Occipital lobe (tissue), 2 donors: Measurements from ENCODE around the gene ERCC1. TPM values are rescaled to one million over a fixed set of nuclear protein-coding genes. Genes with fewer than 3 reads are reported as not detected.

Experiments used
- DNase-seq: peaks from one replicate; lab custom pipeline; 2025; lab: John Stamatoyannopoulos, UW
- total RNA-seq: library from RNA; depleted of rRNA; stranded (reverse); fragments of >200 nt; gene quantifications from one replicate; pipeline ENCODE4 v1.2.3, GENCODE V29; 2014

The ERCC1 gene
- 51.2 TPM for total RNA-seq

DNA sequence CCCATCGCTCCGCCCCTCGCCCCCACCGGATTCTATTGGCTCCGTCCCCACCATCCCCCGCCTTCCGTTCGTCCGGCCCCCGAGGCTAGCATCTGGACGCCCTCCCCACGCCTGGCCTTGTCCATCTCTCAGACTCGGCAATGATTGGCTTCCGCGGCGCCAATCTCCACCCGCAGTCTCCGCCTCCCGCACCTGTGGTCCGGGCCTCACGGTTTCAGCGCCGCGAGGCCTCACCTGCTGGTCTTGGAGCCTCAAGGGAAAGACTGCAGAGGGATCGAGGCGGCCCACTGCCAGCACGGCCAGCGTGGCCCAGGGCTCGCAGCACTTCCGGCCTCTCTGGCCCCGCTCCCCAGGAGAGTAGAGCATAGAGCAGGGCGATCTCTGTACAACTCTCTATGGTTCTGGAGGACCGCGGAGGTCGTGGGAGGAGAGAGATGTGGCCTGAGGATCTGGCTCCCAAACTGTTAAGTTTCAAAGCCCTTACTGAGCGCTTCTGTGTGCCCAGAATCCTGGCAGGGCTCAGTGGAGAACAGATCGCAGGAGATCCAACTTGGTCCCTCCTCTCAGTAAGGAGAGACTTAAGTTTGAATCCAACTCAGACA lies at the start of gene ERCC1:
ERCC1 (minus strand) TSS at position 329 of the 602 bp plus-strand sequence. CDS start 543 bp downstream, outside the sequence.
- peak; percentile 85 for DNase-seq

- no peak for DNase-seq
Measured at GRCh38 chr19:45473367-45473681, 49.6 kb upstream of the ERCC1 start.

GRCh38 chr19:45472563-45473366 lies 49.0 kb upstream of the ERCC1 start:
- DNase-seq, result no peak

DNA sequence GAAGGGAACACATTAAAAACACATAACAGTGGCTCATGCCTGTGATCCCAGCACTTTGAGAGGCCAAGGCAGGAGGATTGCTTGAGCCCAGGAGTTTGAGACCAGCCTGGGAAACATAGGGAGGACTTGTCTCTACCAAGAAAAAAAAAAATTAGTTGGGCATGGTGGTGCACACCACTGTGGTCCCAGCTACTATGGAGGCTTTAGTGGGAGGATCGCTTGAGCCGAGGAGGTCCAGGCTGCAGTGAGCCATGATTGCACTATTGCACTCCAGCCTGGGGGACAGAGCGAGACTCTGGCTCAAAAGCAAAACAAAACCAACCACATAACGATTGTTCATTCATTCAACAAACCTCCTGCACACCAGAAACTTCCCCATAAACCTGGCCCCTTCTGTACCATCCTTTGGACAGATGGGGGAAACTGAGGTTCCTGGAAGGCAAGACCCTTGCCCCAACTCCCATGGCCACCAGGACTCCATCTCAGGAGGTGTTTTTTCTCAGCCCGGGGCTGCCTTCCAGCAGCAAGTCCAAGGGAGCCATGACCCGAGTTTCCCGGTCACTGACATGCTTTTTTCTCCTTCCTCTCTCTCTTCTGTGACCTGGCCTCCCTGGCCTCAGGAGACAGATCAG lies 48.3 kb upstream of the ERCC1 start:
- DNase-seq, result no peak

DNA sequence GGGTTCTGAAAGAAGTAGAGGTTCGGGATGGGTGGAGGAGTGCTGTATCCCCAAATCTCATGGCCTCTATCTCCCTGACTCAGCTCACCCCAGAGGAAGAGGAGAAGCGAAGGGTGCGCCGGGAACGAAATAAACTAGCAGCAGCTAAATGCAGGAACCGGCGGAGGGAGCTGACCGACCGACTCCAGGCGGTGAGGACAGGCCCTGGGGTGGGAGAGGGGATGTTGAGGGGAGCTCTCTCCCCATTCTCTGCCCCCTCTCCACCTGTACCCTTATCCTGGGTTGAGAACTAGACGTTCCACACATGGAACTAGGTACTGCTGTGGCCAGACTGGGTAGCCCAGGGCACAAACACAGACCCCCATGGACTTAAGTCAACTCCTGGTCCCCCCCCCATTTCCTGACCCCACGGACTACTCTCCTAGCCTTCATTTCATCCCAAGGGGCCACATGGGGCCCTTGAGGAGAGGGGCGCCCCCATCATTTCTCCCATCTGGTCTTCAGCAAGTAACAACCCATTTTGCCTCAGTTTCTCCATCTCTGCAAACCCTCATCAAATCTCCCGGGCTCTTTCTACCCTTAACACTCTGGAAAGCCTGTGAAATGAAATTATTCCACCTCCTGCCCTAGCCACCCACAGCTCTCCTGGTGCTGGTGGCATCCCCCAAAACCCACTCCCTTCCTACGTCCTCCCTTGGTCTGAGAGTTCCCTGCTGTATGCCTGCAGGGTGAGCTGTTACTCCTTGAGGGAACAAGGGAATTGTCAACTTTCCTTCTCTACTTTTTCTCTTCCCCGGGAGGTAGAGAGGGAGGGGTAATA lies 47.6 kb upstream of the ERCC1 start:
- no peak for DNase-seq

GRCh38 chr19:45470762-45471081 lies 47.0 kb upstream of the ERCC1 start:
- DNase-seq, result no peak

GRCh38 chr19:45469945-45470761 lies 46.4 kb upstream of the ERCC1 start:
- DNase-seq, result peak; percentile 12

DNA sequence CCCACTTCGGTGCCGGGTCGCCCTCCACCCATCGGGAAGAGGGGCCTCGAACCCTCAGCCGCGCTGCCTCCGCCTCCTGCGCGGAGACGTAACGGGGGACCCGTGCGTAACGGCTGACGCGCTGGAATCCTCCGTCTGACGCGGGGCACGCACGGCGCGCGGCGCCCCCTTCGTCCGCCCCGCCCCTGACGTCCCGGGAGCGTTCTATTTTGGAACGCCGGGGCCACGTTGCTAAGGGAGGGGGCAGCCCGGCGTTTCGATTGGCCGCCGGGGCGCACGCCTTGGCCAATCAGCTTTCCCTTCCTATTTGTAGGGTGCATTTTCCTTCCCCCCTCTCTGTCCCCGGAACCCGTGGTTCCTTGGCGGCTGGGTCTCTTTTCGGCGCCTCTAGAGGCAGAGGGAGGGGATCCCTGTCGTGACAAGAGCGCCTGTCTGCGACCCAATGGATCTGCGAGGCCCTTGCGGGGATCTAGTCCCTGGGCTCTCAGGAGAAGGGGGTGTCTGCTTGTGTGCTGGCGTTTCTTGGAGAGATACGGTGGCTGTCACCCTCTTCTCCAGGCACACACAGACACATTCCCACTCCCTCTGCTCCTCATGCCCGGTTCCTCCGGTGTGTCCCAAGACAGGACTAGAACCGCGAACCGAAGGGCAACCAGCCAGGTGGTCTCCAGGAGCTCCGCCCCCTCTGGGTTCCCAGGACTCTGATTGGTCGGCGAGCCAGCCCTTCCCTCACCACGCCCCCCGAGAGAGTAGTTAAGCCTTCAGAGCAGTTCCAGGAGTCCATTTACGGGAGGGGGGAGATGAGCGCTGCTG lies 45.6 kb upstream of the ERCC1 start:
- DNase-seq, result peak; percentile 86

DNA sequence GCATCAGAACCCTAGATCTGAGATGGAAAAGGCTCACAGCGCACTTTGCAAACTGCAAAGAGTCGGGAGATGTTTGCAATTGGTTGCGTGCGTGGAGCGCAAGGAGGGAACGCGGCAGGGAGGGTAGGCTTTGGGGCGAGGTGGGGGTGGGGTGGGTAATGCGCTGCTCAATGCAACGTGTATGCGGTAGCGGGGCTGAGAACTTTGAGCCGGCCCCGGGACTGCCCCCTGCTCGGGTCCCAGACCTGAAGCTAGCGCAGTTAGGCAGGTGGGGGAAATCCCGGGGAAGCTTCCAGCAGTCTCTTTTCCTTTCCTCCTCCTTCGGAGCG lies 45.0 kb upstream of the ERCC1 start:
- DNase-seq, result no peak

DNA sequence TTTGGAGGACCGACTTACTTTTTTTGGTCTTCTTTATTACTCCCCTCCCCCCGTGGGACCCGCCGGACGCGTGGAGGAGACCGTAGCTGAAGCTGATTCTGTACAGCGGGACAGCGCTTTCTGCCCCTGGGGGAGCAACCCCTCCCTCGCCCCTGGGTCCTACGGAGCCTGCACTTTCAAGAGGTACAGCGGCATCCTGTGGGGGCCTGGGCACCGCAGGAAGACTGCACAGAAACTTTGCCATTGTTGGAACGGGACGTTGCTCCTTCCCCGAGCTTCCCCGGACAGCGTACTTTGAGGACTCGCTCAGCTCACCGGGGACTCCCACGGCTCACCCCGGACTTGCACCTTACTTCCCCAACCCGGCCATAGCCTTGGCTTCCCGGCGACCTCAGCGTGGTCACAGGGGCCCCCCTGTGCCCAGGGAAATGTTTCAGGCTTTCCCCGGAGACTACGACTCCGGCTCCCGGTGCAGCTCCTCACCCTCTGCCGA lies 44.5 kb upstream of the ERCC1 start:
- no peak for DNase-seq

- peak; percentile 90 for DNase-seq
Measured at GRCh38 chr19:45467456-45468158, 43.9 kb upstream of the ERCC1 start, which contains the start of gene FOSB. FOSB (plus strand) TSS chr19:45467996; CDS start chr19:45468587, 591 bp downstream.

DNA sequence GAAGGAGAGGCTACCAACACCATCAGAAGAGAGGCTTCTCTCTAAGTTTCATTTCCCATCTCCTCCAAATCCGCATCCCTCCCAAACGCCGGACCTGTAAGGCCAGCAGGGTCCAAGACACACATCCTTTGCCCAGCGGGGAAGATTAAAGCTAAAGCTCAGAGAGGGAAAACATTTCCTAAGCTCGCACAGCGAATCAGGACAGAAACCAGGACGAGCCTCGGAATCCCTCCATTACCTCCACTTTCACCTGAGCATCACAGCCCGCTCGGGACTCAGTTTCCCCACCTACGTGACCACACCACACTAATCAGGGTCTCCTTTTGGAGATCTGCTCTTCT lies 43.4 kb upstream of the ERCC1 start:
- no peak for DNase-seq

- no peak for DNase-seq
Measured at GRCh38 chr19:45464852-45465441, 41.2 kb upstream of the ERCC1 start.

DNA sequence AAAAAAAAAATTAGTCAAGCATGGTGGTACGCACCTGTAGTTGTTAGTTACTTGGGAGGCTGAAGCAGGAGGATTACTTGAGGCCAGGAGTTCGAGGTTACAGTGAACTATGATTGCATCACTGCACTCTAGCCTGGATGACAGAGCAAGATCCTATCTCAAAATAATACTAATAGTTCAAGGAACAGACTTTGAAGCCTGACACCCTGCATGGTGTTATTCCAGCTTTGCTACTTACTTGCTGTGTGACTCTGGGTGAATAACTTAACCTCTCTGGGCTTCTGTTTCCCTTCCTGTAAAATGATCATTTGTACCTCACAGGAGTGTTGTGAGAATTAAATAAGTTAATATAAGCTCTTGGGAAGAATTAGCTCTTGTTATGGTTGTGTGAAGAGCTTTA lies 40.6 kb upstream of the ERCC1 start:
- no peak for DNase-seq

DNA sequence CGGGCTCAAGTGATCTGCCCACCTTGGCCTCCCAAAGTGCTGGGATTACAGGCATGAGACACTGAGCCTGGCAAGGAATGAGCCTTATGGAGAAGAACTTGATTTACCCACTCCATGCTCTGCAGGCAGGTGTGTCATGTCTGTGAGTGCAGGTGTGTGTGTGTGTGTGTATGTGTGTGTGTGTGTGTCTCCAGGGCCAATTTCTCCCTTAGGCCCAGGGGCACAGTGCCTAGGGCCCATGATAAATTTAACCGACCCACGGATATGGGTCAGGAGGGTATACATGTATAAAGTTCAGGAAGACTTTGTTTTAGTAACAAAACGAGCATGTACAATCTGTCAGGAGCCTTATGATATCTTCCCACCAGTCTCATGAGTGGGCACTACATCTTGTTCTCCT lies 39.5 kb upstream of the ERCC1 start:
- DNase-seq, result no peak

GRCh38 chr19:45462174-45462573 lies 38.5 kb upstream of the ERCC1 start:
- DNase-seq, result no peak

DNA sequence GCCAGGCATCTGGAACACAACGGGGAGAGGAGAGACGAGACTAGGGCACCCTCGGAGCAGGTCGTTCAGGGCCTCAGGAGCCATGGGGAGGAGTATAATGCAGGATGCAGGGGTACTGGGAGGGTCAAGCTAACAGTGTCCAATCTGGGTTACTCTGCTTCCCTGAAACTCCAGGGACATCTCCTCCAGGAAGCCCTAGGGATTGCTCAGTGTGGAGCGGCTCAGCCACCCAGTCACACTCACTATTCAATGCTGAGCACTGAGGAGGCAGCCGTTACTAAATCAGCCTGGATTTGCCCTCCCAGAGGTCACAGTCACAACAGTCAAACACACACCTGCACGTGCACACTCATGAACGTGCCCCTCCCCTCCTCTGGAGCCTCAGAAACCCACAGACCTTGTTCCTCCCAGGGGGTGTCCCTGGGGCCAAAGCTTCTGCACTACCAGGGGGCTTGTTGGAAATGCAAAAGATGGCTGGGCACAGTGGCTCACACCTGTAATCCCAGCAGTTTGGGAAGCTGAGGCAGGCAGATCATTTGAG lies 37.2 kb upstream of the ERCC1 start:
- DNase-seq, result no peak

DNA sequence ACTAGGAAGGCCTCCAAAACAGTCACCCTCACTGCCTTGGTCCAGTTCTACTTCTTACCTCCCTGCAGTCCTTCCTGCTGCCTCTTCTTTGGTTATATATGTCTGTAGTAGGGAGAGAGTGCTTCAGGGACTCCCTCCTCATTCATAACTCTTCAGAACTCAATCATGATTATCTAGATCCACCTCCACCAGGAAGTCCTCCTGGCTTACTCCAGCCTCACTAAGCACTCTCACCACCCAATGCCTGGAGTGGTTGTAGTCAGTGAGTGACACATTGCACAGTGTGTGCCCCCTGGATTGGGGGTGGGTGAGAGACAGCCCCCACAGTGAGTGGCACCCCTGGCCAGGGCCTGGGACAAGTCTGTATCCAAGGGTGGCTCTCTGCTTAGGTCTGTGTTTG lies 34.1 kb upstream of the ERCC1 start:
- no peak for DNase-seq

- no peak for DNase-seq
Measured at GRCh38 chr19:45456500-45456815, 32.7 kb upstream of the ERCC1 start.
